ENCODE measurements around the gene SUPT4H1. TPM values are rescaled to one million over a fixed set of nuclear protein-coding genes. Genes with fewer than 3 reads are reported as not detected.

Gene SUPT4H1
- total RNA-seq, 1 experiment from 2014 or later: 53.8 TPM

DNA sequence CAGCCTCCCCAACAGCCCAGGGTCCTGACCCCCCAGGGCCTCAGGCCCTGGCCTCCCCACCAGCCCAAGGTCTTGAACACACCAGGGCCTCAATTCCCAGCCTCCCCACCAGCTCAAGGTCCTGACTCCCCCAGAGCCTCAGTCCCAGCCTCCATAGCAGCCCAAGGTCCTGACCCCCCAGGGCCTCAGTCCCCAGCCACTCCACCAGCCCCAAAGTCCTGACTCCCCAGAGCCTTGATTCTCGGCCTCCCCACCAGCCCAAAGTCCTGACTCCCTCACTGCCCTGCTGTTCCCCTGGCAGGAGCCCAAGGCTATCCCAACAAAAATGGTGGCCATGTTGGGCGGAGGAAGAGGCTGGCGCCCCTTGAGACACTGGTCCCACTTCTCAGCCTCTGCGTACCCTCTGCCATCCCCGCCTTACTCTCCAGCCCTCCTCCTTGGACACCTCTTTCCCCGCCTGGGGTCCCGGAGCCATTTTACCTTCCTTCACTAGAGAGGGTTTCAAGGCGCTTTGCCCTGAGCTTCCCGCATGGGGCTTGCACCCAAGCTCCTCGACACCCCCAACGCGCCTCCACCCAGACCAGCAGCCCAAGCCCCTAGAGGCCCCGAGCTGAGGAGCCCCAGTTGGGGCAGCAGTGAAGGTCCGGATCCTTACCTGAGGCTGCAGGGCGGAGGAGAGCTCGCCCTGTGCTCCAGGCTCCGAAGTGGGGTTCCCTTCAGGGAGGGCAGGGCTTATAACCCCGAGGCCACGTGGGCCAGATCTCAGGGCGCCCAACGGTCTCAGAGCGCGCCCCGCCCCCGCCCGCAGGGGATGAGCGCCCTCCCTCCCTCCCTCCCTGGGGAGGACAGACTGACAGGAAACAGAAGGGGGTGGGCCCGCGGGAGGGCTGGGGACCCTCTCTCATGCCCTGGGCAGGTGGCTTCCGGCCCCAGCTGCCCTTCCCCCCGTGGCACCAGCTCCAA lies 19.9 kb downstream of the SUPT4H1 start:
- no peak overlapping the region for H3K27ac ChIP-seq (ENCODE audit: low read length)
- POLR2A ChIA-PET: no interaction called here
- no peak overlapping the region for H3K4me3 ChIP-seq (ENCODE audit: low read depth in 2 of 2, low read length in 2 of 2)
- DNase-seq (ENCODE audit: low read depth, low spot score) (no peak), ATAC-seq (no peak)
- CTCF ChIA-PET: no interaction called here
- BruUV-seq (replicated peaks): no TSS peak
- H3K9me3 ChIP-seq (ENCODE audit: control insufficient read depth, insufficient read depth, low read depth, low read length): no peaks in the 10 kb centered on the region
- in situ Hi-C loops (cut with HindIII; ENCODE audit: low pct_unique_long_range_greater_than_20kb, low sequenced_read_pairs): no loop called here
- TF ChIP-seq SIN3A (IDR thresholded peaks at IDR 0.05; ENCODE audit: borderline replicate concordance, insufficient read depth, low read depth, low read length) (no peak), REST (IDR thresholded peaks at IDR 0.05; ENCODE audit: insufficient read depth in 1 of 2, low read depth in 2 of 2, low read length in 1 of 2) (no peak), POLR2AphosphoS5 (IDR thresholded peaks at IDR 0.05; ENCODE audit: low read depth, low read length) (no peak), TCF7L2 (IDR thresholded peaks at IDR 0.05; ENCODE audit: low read depth, low read length) (no peak)
- TF ChIP-seq, protein P1, sequence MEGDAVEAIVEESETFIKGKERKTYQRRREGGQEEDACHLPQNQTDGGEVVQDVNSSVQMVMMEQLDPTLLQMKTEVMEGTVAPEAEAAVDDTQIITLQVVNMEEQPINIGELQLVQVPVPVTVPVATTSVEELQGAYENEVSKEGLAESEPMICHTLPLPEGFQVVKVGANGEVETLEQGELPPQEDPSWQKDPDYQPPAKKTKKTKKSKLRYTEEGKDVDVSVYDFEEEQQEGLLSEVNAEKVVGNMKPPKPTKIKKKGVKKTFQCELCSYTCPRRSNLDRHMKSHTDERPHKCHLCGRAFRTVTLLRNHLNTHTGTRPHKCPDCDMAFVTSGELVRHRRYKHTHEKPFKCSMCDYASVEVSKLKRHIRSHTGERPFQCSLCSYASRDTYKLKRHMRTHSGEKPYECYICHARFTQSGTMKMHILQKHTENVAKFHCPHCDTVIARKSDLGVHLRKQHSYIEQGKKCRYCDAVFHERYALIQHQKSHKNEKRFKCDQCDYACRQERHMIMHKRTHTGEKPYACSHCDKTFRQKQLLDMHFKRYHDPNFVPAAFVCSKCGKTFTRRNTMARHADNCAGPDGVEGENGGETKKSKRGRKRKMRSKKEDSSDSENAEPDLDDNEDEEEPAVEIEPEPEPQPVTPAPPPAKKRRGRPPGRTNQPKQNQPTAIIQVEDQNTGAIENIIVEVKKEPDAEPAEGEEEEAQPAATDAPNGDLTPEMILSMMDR (IDR thresholded peaks at IDR 0.05): no peak
- intact Hi-C loops (cut with micrococcal nuclease; ENCODE audit: unreplicated experiment): no loop called here
- no peaks in the 10 kb centered on the region for H3K27me3 ChIP-seq (ENCODE audit: control insufficient read depth, insufficient read depth, low read length)
- no peaks in the 10 kb centered on the region for H3K36me3 ChIP-seq (ENCODE audit: control insufficient read depth, insufficient read depth, low read length)
- no peaks in the 10 kb centered on the region for H3K4me1 ChIP-seq (ENCODE audit: control insufficient read depth, insufficient read depth, low read length)

- CTCF ChIA-PET: no interaction called here
- TF ChIP-seq, protein P1 (IDR thresholded peaks at IDR 0.05): no peak
- TF ChIP-seq SIN3A (IDR thresholded peaks at IDR 0.05; ENCODE audit: borderline replicate concordance, insufficient read depth, low read depth, low read length) (no peak), POLR2AphosphoS5 (IDR thresholded peaks at IDR 0.05; ENCODE audit: low read depth, low read length) (no peak), TCF7L2 (IDR thresholded peaks at IDR 0.05; ENCODE audit: low read depth, low read length) (no peak), REST (IDR thresholded peaks at IDR 0.05; ENCODE audit: insufficient read depth in 1 of 2, low read depth in 2 of 2, low read length in 1 of 2) (no peak)
These were observed 20.8 kb downstream of the SUPT4H1 start for GRCh38 chr17:58330997-58331814.

More at GRCh38 chr17:58330997-58331814, 20.8 kb downstream of the SUPT4H1 start:
- Histone ChIP-seq H3K27me3 (ENCODE audit: control insufficient read depth, insufficient read depth, low read length) (no peaks in the 10 kb centered on the region), H3K4me1 (ENCODE audit: control insufficient read depth, insufficient read depth, low read length) (no peaks in the 10 kb centered on the region), H3K4me3 (ENCODE audit: low read depth in 2 of 2, low read length in 2 of 2) (no peak overlapping the region), H3K36me3 (ENCODE audit: control insufficient read depth, insufficient read depth, low read length) (no peaks in the 10 kb centered on the region), H3K9me3 (ENCODE audit: control insufficient read depth, insufficient read depth, low read depth, low read length) (no peaks in the 10 kb centered on the region), H3K27ac (ENCODE audit: low read length) (no peak overlapping the region)
- in situ Hi-C loops (cut with HindIII; ENCODE audit: low pct_unique_long_range_greater_than_20kb, low sequenced_read_pairs): no loop called here
- DNase-seq (ENCODE audit: low read depth, low spot score): no peak
- intact Hi-C loops (cut with micrococcal nuclease; ENCODE audit: unreplicated experiment): no loop called here
- BruUV-seq (replicated peaks): no TSS peak
- ATAC-seq: no peak
- POLR2A ChIA-PET: interaction anchor here (0.5 kb wide), 1 partner anchor 87 kb away, joined by 8 read pairs; no protein-coding TSS in a partner anchor

Data from Panc1 (cell line).